ENCODE data around the gene KIF26A.

DNA sequence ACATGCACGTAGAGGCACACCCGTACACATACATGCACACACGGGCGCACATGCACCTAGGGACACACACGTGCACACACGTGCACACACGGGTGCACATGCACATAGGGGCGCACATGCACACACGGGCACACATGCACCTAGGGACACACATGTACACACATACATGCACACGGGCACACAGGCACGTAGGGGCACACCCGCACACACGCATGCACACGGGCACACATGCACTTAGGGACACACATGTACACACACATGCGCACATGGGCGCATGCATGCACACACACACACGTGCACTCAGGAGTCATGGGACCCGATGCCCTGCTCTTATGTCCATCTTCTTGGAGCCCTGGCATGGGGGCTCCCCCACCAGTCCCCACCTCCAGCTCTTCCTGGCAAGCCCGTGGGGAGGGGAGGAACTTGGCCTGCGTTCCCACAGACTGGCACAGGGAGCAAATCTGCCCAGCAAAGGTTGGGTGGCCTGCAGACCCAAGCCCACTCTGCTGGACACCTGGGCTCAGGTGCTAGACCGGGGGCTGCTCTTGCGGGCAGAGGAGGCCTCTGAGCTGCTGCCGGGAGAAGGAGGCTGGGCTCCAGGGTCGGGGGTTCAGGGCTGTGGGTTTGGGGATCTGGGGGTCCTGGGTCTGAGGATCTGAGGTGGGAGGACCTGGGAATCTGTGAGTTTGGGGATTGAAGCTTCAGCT is 51.4 kb downstream of the KIF26A start:
- TF ChIP-seq, protein P1, sequence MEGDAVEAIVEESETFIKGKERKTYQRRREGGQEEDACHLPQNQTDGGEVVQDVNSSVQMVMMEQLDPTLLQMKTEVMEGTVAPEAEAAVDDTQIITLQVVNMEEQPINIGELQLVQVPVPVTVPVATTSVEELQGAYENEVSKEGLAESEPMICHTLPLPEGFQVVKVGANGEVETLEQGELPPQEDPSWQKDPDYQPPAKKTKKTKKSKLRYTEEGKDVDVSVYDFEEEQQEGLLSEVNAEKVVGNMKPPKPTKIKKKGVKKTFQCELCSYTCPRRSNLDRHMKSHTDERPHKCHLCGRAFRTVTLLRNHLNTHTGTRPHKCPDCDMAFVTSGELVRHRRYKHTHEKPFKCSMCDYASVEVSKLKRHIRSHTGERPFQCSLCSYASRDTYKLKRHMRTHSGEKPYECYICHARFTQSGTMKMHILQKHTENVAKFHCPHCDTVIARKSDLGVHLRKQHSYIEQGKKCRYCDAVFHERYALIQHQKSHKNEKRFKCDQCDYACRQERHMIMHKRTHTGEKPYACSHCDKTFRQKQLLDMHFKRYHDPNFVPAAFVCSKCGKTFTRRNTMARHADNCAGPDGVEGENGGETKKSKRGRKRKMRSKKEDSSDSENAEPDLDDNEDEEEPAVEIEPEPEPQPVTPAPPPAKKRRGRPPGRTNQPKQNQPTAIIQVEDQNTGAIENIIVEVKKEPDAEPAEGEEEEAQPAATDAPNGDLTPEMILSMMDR (IDR thresholded peaks at IDR 0.05; ENCODE audit: low read length), result no peak
- no peak for TF ChIP-seq EZH2 (IDR thresholded peaks at IDR 0.05; ENCODE audit: borderline replicate concordance, low read length)

Data from OCI-LY1 (cell line).